ENCODE results near the gene CLEC20A.

DNA sequence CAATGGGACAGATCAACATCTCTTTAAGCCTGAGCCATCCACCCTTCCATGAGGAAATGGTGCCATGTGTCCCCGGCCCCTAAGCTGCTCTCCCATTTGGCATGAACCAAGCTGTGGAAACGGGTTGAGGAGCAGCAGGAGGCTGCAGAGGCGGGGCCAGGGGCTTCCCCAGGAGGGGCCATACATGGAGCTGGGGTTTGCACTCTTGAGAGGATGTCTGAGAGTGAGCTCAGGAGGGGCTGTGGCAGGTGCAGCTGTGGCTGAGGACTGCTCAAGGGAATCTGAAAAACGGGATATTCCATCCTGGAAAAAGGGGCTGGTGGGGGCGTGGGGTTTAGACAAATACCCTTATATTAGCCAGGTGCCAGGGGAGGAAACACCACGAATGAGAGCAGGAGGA lies 7.1 kb upstream of the CLEC20A start:
- TF ChIP-seq POLR2A (IDR thresholded peaks at IDR 0.05), result no peak
- TF ChIP-seq POLR2AphosphoS5 (IDR thresholded peaks at IDR 0.05), result no peak
- TF ChIP-seq, protein P1, sequence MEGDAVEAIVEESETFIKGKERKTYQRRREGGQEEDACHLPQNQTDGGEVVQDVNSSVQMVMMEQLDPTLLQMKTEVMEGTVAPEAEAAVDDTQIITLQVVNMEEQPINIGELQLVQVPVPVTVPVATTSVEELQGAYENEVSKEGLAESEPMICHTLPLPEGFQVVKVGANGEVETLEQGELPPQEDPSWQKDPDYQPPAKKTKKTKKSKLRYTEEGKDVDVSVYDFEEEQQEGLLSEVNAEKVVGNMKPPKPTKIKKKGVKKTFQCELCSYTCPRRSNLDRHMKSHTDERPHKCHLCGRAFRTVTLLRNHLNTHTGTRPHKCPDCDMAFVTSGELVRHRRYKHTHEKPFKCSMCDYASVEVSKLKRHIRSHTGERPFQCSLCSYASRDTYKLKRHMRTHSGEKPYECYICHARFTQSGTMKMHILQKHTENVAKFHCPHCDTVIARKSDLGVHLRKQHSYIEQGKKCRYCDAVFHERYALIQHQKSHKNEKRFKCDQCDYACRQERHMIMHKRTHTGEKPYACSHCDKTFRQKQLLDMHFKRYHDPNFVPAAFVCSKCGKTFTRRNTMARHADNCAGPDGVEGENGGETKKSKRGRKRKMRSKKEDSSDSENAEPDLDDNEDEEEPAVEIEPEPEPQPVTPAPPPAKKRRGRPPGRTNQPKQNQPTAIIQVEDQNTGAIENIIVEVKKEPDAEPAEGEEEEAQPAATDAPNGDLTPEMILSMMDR (IDR thresholded peaks at IDR 0.05), result no peak

Measured in prostate gland (tissue), 2 donors.